Glutamatergic neuron (in vitro differentiated cells): ENCODE results near the gene BAIAP2L1. TPM values are rescaled to one million over a fixed set of nuclear protein-coding genes. Genes with fewer than 3 reads are reported as not detected.

ENCODE experiments used
- DNase-seq: peaks from one replicate; pipeline ENCODE4 v3.0.0; 2022
- H3K27ac Mint-ChIP-seq: one replicate; pipeline ENCODE4 v1.8.0; 2020; ENCODE audit warnings: mild to moderate bottlenecking, mixed read lengths, inconsistent platforms; ENCODE audit not compliant: unreplicated experiment
- H3K27me3 Mint-ChIP-seq: one replicate; pipeline ENCODE4 v1.8.0; 2020; ENCODE audit warnings: mild to moderate bottlenecking, moderate library complexity, mixed read lengths, inconsistent platforms; ENCODE audit not compliant: unreplicated experiment
- H3K36me3 Mint-ChIP-seq: one replicate; pipeline ENCODE4 v1.8.0; 2020; ENCODE audit warnings: mild to moderate bottlenecking, mixed read lengths, inconsistent platforms; ENCODE audit not compliant: unreplicated experiment
- H3K4me1 Mint-ChIP-seq: one replicate; pipeline ENCODE4 v1.8.0; 2020; ENCODE audit warnings: mild to moderate bottlenecking, low read depth, mixed read lengths, inconsistent platforms; ENCODE audit not compliant: unreplicated experiment
- H3K4me3 Mint-ChIP-seq: one replicate; pipeline ENCODE4 v1.8.0; 2020; ENCODE audit warnings: mild to moderate bottlenecking, mixed read lengths, inconsistent platforms; ENCODE audit not compliant: unreplicated experiment
- H3K9me3 Mint-ChIP-seq: one replicate; pipeline ENCODE4 v1.8.0; 2020; ENCODE audit warnings: mild to moderate bottlenecking, moderate library complexity, mixed read lengths, inconsistent platforms; ENCODE audit not compliant: unreplicated experiment
- CTCF ChIP-seq: fragments of 200-600 bp; sonication (generic); IDR thresholded peaks from one replicate; pipeline ENCODE4 v1.5.0; 2021; ENCODE audit not compliant: partially characterized antibody, unreplicated experiment
- total RNA-seq: library from RNA; stranded (reverse); fragmentation: NEBNext Ultra II Directional; extraction: Animal tissue kit (Norgen Biotek cat#: 25700); gene quantifications from one replicate; pipeline ENCODE4 v1.2.1, GENCODE V29; 2021; ENCODE audit not compliant: unreplicated experiment

Gene BAIAP2L1
- total RNA-seq, 1 donor from 2014 or later = 0.66 TPM

DNA sequence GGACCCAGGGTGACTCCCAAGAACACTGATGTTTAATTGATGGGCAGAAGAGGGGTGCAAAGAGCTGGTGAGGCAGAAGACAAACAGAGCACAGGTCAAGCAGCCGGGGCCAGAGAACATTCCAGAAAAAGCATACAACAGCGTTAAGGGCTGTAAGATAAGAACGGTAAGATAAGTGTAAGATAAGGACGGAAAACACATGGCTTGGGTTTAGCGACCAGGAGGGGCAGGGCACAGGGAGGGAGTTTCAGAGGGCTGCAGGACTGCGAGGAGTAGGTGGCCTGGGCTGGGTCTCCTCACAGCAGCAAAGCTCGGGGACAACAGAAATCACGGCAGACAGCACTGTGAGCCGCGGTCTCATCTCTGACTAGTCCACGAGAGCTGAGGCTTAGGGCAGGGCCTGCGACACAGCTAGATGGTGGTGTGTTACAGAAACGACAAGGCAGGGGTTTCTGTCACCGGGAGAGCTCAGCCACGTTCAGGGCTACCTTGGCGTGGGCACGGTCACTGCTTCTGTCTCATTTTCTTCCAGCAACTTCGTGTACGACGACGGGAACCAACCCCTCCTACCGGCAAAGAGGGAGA is 94.8 kb downstream of the BAIAP2L1 start:
- Mint-ChIP-seq H3K27me3 (peaks cover under 1% of the 10 kb centered on the region), H3K4me3 (no peak overlapping the region), H3K27ac (no peak overlapping the region), H3K4me1 (peaks cover 4% of the 10 kb centered on the region), H3K9me3 (peaks cover 4% of the 10 kb centered on the region), H3K36me3 (no peaks in the 10 kb centered on the region)
- TF ChIP-seq CTCF = no peak
- no peak for DNase-seq

- Mint-ChIP-seq H3K4me3 (no peak overlapping the region), H3K9me3 (peaks cover 7% of the 10 kb centered on the region), H3K36me3 (no peaks in the 10 kb centered on the region), H3K27me3 (peaks cover 3% of the 10 kb centered on the region), H3K27ac (no peak overlapping the region), H3K4me1 (peaks cover 9% of the 10 kb centered on the region)
- TF ChIP-seq CTCF = no peak
- DNase-seq = no peak
These were observed 97.0 kb downstream of the BAIAP2L1 start for GRCh38 chr7:98303906-98304305.

- Mint-ChIP-seq H3K9me3 (peaks cover 5% of the 10 kb centered on the region), H3K4me3 (no peak overlapping the region), H3K36me3 (no peaks in the 10 kb centered on the region), H3K27me3 (peaks cover 3% of the 10 kb centered on the region), H3K4me1 (peaks cover 9% of the 10 kb centered on the region), H3K27ac (no peak overlapping the region)
- DNase-seq = no peak
- TF ChIP-seq CTCF = no peak
These were observed 97.6 kb downstream of the BAIAP2L1 start for GRCh38 chr7:98303176-98303865.

GRCh38 chr7:98301693-98302470 is 99.0 kb downstream of the BAIAP2L1 start:
- H3K36me3 Mint-ChIP-seq = no peaks in the 10 kb centered on the region
- peaks cover 5% of the 10 kb centered on the region for H3K9me3 Mint-ChIP-seq
- no peak for DNase-seq
- TF ChIP-seq CTCF = no peak
- H3K4me3 Mint-ChIP-seq = no peak overlapping the region
- peaks cover 5% of the 10 kb centered on the region for H3K27me3 Mint-ChIP-seq
- no peak overlapping the region for H3K27ac Mint-ChIP-seq
- peaks cover 9% of the 10 kb centered on the region for H3K4me1 Mint-ChIP-seq
